HFFc6 (cell line): ENCODE measurements around the gene IL6ST. TPM values are rescaled to one million over a fixed set of nuclear protein-coding genes. Genes with fewer than 3 reads are reported as not detected.

ENCODE experiments used
- DNase-seq: peaks from one replicate; pipeline ENCODE4 v3.0.0-alpha.2; 2018
- H3K27ac Mint-ChIP-seq: 2 replicates; pipeline ENCODE4 v1.8.0; 2020; ENCODE audit warnings: mild to moderate bottlenecking, mixed read lengths
- H3K27me3 Mint-ChIP-seq: 2 replicates; pipeline ENCODE4 v1.8.0; 2021; ENCODE audit warnings: mild to moderate bottlenecking, moderate library complexity, mixed read lengths; ENCODE audit not compliant: insufficient read depth
- H3K36me3 Mint-ChIP-seq: 2 replicates; pipeline ENCODE4 v1.8.0; 2021; ENCODE audit warnings: low read depth, mixed read lengths
- H3K4me1 Mint-ChIP-seq: 2 replicates; pipeline ENCODE4 v1.8.0; 2020; ENCODE audit warnings: low read depth, mixed read lengths
- H3K4me3 Mint-ChIP-seq: 2 replicates; pipeline ENCODE4 v1.8.0; 2020; ENCODE audit warnings: mild to moderate bottlenecking, moderate library complexity, mixed read lengths
- H3K9me3 Mint-ChIP-seq: 2 replicates; pipeline ENCODE4 v1.8.0; 2020; ENCODE audit warnings: mild to moderate bottlenecking, mixed read lengths
- CTCF ChIP-seq: fragments of 200-600 bp; sonication (generic); IDR thresholded peaks from 2 replicates; pipeline ENCODE4 v1.5.0; 2021; ENCODE audit warnings: antibody characterized with exemption, mild to moderate bottlenecking
- total RNA-seq, 6 experiments: library from RNA; stranded (reverse); fragmentation: NEBNext Ultra II Directional; extraction: Animal tissue kit (Norgen Biotek cat#: 25700); gene quantifications; 2 replicates in 1 of 6; 3 replicates in 5 of 6; pipeline ENCODE4 v1.2.3, GENCODE V29; 2021

Gene IL6ST
- total RNA-seq, 6 experiments from 2014 or later, result 187 to 265 (median 216) TPM

- H3K36me3 Mint-ChIP-seq, result no peaks in the 10 kb centered on the region
- DNase-seq, result no peak
- peaks cover 24% of the 10 kb centered on the region for H3K4me1 Mint-ChIP-seq
- H3K27ac Mint-ChIP-seq, result no peak overlapping the region
- 0 out of 2 replicates have a peak overlapping the region, but pooled peaks have one; percentile 65 for H3K4me3 Mint-ChIP-seq
- TF ChIP-seq CTCF, result no peak
- H3K27me3 Mint-ChIP-seq, result no peaks in the 10 kb centered on the region; the same call in 1 of the 2 replicates
- H3K9me3 Mint-ChIP-seq, result no peaks in the 10 kb centered on the region
Measured at GRCh38 chr5:55896663-55897062, 98.1 kb downstream of the IL6ST start.

- H3K4me3 Mint-ChIP-seq, result no peak overlapping the region
- no peaks in the 10 kb centered on the region for H3K36me3 Mint-ChIP-seq
- no peak for DNase-seq
- H3K9me3 Mint-ChIP-seq, result no peaks in the 10 kb centered on the region
- no peak overlapping the region for H3K27ac Mint-ChIP-seq
- H3K4me1 Mint-ChIP-seq, result peaks cover 24% of the 10 kb centered on the region
- TF ChIP-seq CTCF, result no peak
- H3K27me3 Mint-ChIP-seq, result no peaks in the 10 kb centered on the region; the same call in 1 of the 2 replicates
Measured at GRCh38 chr5:55896238-55896637, 98.5 kb downstream of the IL6ST start.

- H3K36me3 Mint-ChIP-seq, result no peaks in the 10 kb centered on the region
- H3K27me3 Mint-ChIP-seq, result no peaks in the 10 kb centered on the region; the same call in 1 of the 2 replicates
- H3K4me1 Mint-ChIP-seq, result peaks cover 24% of the 10 kb centered on the region
- no peaks in the 10 kb centered on the region for H3K9me3 Mint-ChIP-seq
- H3K4me3 Mint-ChIP-seq, result no peak overlapping the region
- DNase-seq, result no peak
- no peak overlapping the region for H3K27ac Mint-ChIP-seq
- no peak for TF ChIP-seq CTCF
Measured at GRCh38 chr5:55895346-55895745, 99.4 kb downstream of the IL6ST start.

- Mint-ChIP-seq H3K4me1 (peaks cover 15% of the 10 kb centered on the region), H3K36me3 (no peaks in the 10 kb centered on the region), H3K9me3 (no peaks in the 10 kb centered on the region), H3K27me3 (no peaks in the 10 kb centered on the region), H3K27ac (no peak overlapping the region), H3K4me3 (no peak overlapping the region)
- no peak for DNase-seq
- no peak for TF ChIP-seq CTCF
Measured at GRCh38 chr5:55894135-55894534, 100.6 kb downstream of the IL6ST start.

- H3K4me3 Mint-ChIP-seq, result no peak overlapping the region
- no peak for TF ChIP-seq CTCF
- H3K27me3 Mint-ChIP-seq, result no peaks in the 10 kb centered on the region
- H3K27ac Mint-ChIP-seq, result no peak overlapping the region
- no peak for DNase-seq
- H3K9me3 Mint-ChIP-seq, result no peaks in the 10 kb centered on the region
- H3K36me3 Mint-ChIP-seq, result no peaks in the 10 kb centered on the region
- H3K4me1 Mint-ChIP-seq, result peaks cover 6% of the 10 kb centered on the region
Measured at GRCh38 chr5:55892479-55892878, 102.3 kb downstream of the IL6ST start.

GRCh38 chr5:55888205-55888604 lies 106.6 kb downstream of the IL6ST start:
- no peaks in the 10 kb centered on the region for H3K9me3 Mint-ChIP-seq
- H3K4me1 Mint-ChIP-seq, result no peaks in the 10 kb centered on the region
- no peak for DNase-seq
- H3K27ac Mint-ChIP-seq, result no peak overlapping the region
- no peak for TF ChIP-seq CTCF
- H3K4me3 Mint-ChIP-seq, result no peak overlapping the region
- H3K27me3 Mint-ChIP-seq, result no peaks in the 10 kb centered on the region; the same call in 1 of the 2 replicates
- no peaks in the 10 kb centered on the region for H3K36me3 Mint-ChIP-seq
